GM19438 (cell line): ENCODE results near the gene ILKAP.

Source experiments
- ATAC-seq: cut with Tn5 transposase; IDR thresholded peaks from one replicate; pipeline ENCODE4 v1.9.1; 2021; ENCODE audit warnings: low read depth; ENCODE audit not compliant: unreplicated experiment

The ILKAP gene

DNA sequence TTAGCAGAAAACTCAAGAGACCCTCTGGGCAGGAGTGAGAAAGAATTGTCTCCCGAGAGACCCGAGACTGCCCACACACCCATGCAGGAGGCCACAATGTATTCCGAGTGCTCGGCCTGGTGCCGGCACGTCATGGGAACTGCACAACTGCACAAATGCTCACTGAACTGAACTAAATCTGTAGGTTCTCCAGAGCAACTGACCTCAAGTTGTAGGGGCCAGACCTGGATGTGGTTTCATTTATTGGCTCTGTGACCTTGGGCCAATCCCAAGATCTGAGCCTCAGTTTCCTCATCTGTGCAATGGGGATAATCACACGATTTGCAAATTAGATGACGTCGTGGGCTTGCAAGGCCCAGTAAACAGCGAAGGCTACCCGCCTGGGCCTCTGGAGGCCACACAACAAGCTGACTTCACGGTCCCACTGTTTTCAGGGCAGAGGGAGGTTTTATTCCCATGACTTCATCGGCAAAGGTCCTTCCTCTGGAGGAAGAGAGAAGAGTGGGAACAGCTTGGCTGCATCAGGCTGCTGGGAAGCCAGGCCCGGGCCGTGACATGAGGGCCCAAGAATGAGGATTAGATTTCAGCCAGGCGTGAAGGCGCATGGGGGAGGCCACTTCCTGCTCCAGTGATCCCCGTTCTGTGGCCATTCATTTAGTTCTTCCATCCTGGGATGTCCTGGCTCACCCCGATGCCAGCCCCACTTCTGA lies 48.3 kb downstream of the ILKAP start:
- no peak for ATAC-seq

DNA sequence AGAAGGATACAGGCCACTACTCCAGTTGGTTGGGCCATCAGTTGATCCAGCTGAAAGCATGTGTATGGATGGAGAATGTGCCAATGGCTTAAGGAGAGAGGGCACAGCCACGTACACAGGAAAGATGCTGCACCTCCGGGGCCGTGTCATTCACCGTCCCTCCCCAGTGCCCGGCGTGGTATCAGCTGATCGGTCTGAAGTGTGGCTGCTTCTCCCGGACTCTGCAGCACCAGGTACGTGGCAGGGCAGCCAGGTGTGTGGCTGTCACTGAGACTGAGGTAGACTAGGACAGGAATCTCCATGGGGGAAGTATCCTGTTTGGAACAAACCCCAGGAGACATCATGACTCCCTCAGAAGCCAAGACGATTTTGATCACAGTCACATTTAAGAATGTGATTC lies 48.9 kb downstream of the ILKAP start:
- no peak for ATAC-seq

GRCh38 chr2:238152771-238153688 lies 50.5 kb downstream of the ILKAP start:
- ATAC-seq = no peak

- ATAC-seq = no peak
Observed at GRCh38 chr2:238151628-238152235, 51.8 kb downstream of the ILKAP start.

GRCh38 chr2:238151205-238151604 lies 52.3 kb downstream of the ILKAP start:
- no peak for ATAC-seq

DNA sequence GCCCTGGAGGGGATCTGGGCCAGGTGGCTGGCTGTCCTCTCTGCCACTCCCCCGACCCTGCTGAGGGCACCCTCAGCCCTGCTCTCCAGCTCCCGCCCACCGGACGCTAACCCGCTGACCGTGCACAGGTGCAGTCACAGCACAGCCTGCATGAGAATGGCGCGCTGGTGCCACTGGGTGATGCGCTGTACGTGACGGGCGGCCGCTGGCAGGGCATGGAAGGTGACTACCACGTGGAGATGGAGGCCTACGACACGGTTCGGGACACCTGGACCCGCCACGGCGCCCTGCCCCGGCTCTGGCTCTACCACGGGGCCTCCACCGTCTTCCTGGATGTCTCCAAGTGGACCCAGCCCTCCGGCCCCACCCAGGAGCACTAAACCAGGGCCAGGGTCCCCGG lies 52.8 kb downstream of the ILKAP start:
- ATAC-seq = no peak

DNA sequence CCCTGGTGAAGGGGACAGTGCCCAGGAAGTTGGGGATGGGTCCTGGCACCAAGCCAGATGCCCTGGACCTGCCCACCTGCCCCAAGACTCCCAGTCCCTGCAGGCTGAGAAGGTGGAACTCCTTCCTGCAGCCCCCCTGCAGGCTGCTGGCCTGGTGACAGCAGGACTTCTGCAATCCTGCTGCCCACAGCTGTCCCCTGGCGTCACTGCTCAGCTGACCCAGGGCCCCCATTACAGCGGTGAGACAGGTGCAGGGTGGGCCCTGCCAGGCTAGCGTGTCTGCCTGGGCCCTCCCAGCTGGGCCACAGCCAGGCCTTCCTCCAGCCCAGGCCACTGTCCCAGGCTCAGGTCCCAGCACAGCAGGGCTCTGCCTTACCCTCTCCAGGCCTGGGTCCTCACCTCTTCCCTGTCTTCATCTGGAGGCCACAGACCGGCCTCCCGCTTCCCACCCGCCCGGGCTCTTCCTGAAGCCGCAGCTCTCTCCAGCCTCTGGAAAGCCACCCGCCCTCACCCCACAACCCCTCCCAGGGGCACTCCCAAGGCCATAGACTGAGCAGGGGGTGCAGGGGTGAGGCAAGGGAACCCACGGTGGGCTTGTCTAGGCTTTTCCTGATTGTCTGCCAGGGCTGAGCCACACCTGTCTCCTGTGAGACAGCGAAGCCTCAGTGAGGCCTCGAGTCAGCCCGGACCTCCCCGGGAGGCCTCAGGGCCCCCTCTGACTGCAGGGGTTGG lies 53.5 kb downstream of the ILKAP start:
- ATAC-seq = no peak

DNA sequence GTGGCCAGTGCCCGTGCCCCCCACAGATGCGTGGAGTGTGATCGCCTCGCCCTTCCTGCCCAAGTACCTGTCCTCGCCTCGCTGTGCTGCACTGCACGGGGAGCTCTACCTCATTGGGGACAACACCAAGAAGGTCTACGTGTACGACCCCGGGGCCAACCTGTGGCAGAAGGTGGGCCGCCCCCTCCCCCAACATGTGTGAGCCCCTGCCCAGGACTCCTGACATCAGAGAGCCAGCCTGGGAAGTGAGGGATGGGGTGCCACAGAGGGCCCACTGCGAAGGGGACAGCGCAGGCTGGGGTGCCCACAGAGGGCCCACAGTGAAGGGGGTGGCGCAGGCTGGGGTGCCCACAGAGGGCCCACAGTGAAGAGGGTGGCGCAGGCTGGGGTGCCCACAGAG lies 54.5 kb downstream of the ILKAP start:
- ATAC-seq = no peak

GRCh38 chr2:238146884-238147544 lies 56.5 kb downstream of the ILKAP start:
- no peak for ATAC-seq

DNA sequence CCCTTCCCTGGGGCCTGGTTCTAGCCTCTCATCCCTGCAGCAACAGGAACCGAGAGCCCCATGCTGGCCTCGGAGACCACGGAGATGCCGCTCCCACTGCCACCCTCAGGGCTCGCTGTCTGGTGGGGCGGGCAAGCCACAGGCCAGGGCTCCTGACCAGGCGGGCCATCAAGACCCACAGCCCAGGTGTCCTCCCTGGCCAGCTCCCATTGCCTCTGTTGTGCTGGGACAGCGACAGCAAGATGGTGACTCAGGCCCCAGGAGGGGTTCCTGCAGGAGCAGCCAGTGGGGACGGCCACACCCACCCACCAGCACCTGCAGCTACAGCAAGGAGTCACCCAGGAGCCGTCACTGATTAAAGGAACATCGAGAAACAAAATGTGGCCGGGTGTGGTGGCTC lies 57.6 kb downstream of the ILKAP start:
- no peak for ATAC-seq

GRCh38 chr2:238145046-238145445 lies 58.4 kb downstream of the ILKAP start:
- ATAC-seq = no peak

DNA sequence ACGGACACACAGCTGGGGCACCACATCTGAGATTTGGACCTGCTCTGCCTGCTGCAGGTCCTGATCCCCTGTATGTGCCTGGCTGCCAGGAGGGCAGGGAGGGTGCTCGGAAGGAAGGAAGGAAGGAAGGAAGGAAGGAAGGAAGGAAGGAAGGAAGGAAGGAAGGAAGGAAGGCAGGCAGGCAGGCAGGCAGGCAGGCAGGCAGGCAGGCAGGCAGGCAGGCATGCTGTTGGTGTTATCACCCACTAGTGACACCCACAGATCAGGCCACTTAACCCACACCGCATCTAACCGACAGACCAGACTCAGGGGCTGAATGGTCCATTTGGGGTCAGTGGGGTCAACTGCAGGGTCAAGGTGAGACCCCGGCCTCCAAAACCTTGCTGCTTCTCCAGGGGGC lies 59.2 kb downstream of the ILKAP start:
- ATAC-seq = no peak

GRCh38 chr2:238143239-238143951 lies 60.1 kb downstream of the ILKAP start:
- ATAC-seq = no peak

GRCh38 chr2:238142382-238143205 lies 60.9 kb downstream of the ILKAP start:
- ATAC-seq = no peak

DNA sequence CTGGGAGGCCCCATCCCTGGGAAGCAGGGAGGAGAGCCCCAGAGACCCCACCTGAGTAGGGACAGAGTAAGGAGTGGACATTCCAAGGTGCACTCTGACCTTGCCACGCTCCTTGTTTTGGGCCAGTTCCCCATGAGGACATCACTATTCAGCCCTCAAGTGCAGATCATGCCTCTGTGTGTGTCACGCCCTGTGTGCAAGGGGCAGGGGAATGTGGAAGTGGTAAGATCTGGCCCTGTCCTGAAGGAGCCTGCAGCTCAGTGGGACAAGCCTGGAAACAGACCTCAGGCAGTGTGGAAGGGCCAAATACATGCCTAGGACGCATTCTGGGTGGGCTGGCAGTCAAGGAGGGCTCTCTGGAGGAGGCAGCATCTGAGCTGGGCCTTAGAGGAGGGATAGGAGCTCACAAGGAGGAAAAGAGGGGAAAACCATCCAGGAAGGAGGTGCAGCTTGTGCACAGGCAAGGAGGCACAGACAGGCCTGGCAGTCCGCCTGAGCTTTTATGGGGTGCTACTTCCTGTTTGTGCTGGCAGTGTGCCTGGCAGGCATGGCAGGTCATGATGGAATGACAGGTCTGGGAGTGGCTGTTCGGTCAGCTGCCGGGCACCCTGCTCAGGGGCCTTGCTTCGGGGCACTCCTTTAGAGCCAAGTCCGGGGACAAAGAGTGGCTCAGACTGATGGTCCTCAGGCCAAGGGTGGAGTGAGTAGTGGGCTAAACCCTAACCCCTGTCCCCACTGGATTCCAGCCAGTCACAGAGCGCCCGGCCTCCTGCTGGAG lies 61.8 kb downstream of the ILKAP start:
- ATAC-seq = no peak

GRCh38 chr2:238140721-238141540 lies 62.6 kb downstream of the ILKAP start:
- no peak for ATAC-seq

GRCh38 chr2:238140040-238140439 lies 63.5 kb downstream of the ILKAP start:
- no peak for ATAC-seq
